Activated naive CD8-positive, alpha-beta T cell treated with anti-CD3 and anti-CD28 coated beads, Interleukin-2, amount 50 U/mL, for 16 hours (primary cell): ENCODE results near the gene COX14.
A peak's percentile ranks its signal among the peaks of the same experiment; 100 is the strongest.
"Not testable (repeated sequence)": the region's sequence is repeated elsewhere in the genome, so short reads cannot be mapped to it uniquely, and the experiment has no call there.

ENCODE experiments used
- DNase-seq: peaks from one replicate; pipeline ENCODE4 v3.0.0-alpha.2; 2020; ENCODE audit warnings: low read depth, low spot score

The COX14 gene

GRCh38 chr12:50111693-50112455 is at the start of gene COX14:
Gene COX14, plus strand, starts transcription at chr12:50112236. Its CDS starts 7,808 bp downstream, at chr12:50120044.
- DNase-seq = peak; percentile 98

DNA sequence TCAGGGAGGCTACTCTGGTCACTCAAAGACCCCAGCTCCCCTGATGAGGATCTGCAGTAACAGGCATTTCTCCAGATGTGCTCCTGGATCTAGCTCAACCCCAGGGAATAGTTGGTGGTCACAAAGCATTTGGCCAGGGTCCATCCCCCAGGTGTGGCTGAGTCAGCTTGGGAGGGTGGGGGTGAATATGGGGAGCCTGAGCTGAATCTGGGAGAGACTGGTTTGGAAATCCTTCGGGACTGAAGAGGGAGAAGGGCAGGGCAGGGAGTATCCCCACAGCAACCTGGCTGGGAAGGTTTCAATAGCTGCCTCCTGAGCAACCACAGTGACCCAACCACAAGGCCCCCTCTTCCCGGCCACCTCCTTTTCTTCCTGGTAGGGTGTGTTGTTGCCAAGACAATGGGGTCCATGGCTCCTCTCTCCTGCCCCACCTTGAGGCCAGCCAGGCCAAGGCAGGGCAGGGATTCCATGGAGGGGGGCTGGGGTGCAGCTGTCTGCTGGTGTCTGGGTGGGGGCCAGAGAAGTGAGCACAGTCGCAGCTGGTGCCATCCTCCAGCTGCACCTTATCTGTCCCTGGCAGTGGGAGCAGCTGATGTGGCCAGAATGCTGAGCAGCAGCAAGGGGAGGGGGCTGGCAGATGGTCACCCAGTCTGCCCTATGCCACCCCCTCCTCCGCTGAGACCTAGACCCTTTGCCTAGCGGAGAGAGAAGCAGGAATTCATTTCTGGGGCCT is 49.1 kb upstream of the COX14 start:
- DNase-seq = no peak

GRCh38 chr12:50065726-50066310 is 46.2 kb upstream of the COX14 start:
- DNase-seq = no peak

- DNase-seq = no peak
Measured at GRCh38 chr12:50066402-50066801, 45.6 kb upstream of the COX14 start.

GRCh38 chr12:50069069-50069468 is 43.0 kb upstream of the COX14 start:
- DNase-seq = no peak

DNA sequence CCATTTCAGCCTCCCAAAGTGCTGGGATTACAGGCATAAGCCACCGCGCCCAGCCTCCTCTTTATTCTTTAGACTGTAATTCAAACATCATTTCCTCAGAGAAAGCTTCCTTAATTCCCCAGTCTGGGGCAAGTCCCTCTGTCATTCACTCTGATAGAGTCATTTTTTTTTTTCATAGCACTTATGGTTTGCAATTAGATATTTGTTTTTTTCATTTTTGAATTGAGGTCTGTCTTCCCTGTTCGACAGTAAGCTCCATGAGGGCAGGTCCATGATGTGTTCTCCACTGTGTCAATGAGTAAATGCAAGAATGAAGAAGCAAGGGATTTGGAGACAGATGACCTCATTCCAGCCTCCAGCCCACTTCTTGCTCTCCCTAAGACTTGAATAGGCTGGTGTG is 42.5 kb upstream of the COX14 start:
- DNase-seq = no peak

DNA sequence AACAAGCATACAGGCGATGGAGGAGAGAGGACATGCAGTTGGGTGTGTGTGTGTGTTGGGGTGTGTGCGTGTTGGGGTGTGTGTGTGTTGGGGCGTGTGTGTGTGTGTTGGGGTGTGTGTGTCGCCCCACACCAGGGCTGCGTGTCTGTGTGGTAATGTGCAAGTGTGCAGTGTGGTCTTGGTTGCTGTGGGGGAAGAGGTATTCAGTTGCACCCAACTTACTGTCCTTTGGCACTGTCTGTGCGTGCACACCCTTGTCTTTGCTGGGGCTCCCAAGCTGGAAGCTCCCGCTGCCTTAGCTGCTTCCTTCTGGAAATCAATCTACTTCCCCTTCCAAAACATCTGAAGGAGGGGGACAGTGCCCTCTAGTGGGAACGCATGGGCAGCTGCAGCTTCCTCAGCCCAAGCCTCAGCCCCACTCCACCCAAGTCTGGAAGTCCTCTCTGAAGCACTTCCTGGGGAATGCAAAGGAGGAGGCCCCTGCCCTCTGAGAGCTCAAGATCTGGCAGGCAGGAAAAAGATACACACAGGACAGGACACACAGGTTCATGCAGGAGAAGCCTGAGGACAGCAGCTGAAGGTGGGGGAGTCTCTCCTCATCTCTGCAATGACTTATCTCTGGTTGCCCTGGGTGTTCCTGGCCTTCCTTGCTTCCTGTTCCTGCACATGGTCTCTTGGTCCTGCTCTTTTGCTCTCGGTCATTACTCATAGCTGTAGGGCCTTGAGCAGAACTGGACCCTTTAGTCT is 41.5 kb upstream of the COX14 start:
- DNase-seq = no peak

GRCh38 chr12:50072198-50072907 is 39.7 kb upstream of the COX14 start:
- DNase-seq = no peak

GRCh38 chr12:50073206-50073605 is 38.8 kb upstream of the COX14 start:
- no peak for DNase-seq

DNA sequence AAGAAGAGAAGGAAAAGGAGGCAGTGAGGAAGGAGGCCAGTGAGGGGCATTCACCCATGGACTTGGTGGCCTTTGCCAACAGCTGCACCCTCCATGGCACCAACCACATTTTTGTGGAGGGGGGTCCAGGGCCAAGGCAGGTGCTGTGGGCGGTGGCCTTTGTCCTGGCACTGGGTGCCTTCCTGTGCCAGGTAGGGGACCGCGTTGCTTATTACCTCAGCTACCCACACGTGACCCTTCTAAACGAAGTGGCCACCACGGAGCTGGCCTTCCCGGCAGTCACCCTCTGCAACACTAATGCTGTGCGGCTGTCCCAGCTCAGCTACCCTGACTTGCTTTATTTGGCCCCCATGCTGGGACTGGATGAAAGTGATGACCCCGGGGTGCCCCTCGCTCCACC is 38.3 kb upstream of the COX14 start:
- DNase-seq = no peak

- DNase-seq = peak; percentile 55
Measured at GRCh38 chr12:50074936-50075807, 36.9 kb upstream of the COX14 start.

DNA sequence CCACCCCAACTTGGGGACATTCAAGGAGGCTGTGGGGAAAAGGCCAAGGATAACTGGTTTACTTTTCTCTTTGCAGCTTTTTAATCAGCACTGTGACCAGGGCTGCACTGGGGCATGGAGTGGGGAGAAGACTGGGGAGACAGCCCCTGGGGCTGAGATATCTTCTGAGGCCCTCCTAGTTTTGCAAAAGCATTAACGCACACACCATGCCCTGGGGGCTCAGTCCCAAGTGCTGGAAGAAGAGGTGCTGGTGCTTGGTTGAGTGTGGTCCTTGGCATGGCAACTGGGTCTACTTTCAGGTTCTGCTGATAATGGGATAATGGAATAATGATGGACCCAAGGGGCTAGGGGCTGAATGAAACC is 36.2 kb upstream of the COX14 start:
- DNase-seq = no peak

GRCh38 chr12:50077099-50077498 is 34.9 kb upstream of the COX14 start:
- no peak for DNase-seq

GRCh38 chr12:50078281-50078680 is 33.8 kb upstream of the COX14 start:
- no peak for DNase-seq

DNA sequence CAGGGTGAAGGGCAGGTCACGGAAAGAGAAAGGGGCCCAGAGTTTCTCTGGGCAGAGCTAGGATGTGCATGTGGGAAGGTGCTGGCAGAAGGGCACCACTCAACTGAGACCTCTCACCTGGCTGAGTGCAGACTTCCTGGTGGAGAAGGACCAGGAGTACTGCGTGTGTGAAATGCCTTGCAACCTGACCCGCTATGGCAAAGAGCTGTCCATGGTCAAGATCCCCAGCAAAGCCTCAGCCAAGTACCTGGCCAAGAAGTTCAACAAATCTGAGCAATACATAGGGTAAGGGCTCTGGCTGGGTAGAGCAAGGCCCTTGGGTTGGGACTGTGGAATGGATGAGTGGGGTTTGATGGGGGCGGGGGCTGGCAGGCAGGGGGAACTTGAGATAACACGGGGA is 32.3 kb upstream of the COX14 start:
- no peak for DNase-seq

- DNase-seq = no peak
Measured at GRCh38 chr12:50081096-50081808, 30.8 kb upstream of the COX14 start.

DNA sequence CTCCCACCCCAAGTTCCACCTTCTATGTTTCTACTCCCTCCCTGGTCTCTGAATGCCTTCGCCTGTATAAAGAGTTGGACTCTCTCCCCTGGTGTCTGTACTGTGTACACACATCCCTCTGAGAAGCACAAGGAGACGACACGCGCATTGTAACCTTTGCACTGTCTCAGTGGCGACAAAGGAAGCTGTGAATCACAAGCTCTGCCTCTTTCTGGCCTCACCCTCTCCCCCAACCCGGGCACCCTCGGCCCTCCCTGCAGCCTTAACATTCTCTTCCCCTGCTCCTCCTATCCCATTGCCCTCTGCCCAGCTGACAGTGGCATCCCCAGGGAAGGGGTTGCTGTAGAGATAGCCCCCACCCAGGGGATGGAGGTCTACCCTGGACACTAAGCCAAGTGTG is 29.4 kb upstream of the COX14 start:
- no peak for DNase-seq

DNA sequence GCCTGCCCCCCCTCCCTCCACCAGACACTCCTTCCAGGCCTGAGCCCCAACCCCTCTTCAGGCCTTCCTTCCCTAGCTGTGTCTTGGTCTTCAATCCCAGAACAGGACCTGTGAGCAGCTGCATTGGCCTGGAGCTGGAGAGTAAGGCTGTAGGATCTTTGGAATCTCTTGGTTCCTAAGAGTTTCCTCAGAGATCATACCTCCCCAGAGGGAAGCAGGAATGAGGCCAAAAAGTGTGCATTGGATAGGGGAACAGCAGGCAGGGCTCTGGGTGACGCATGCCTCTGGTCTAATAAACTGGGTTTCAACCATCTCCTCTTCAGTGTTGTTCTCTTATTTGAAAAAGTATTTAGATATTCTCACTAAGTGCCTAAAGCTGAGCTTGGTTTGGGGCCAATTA is 28.7 kb upstream of the COX14 start:
- DNase-seq = no peak

DNA sequence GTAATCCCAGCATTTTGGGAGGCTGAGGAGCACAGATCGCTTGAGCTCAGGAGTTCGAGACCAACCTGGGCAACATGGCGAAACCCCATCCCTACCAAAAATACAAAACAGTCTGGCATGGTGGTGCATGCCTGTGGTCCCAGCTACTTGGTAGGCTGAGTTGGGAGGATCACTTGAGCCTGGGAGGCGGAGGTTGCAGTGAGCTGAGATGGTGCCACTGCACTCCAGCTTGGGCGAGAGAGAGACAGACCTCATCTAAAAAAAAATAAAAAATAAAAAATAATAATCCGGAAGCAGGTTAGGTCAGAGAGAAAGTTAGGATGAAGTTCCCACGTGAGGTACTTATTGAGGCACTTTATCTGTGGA is 27.6 kb upstream of the COX14 start:
- DNase-seq = not testable (repeated sequence)
